Nephron progenitor cell (in vitro differentiated cells): ENCODE measurements around the gene FBXW5.
A peak's percentile ranks its signal among the peaks of the same experiment; 100 is the strongest.

Source experiments
- DNase-seq: peaks from one replicate; pipeline ENCODE4 v3.0.0; 2021
- H3K27ac Mint-ChIP-seq: 2 replicates; pipeline ENCODE4 v1.8.0; 2021; ENCODE audit warnings: mild to moderate bottlenecking, moderate library complexity, mixed read lengths
- H3K27me3 Mint-ChIP-seq: 2 replicates; pipeline ENCODE4 v1.8.0; 2021; ENCODE audit warnings: mild to moderate bottlenecking, low read depth, mixed read lengths; ENCODE audit not compliant: poor library complexity
- H3K36me3 Mint-ChIP-seq: 2 replicates; pipeline ENCODE4 v1.8.0; 2021; ENCODE audit warnings: low read depth, mixed read lengths
- H3K4me1 Mint-ChIP-seq: 2 replicates; pipeline ENCODE4 v1.8.0; 2021; ENCODE audit warnings: mixed read lengths
- H3K4me3 Mint-ChIP-seq: 2 replicates; pipeline ENCODE4 v1.8.0; 2021; ENCODE audit warnings: mild to moderate bottlenecking, moderate library complexity, mixed read lengths
- H3K9me3 Mint-ChIP-seq: 2 replicates; pipeline ENCODE4 v1.8.0; 2021; ENCODE audit warnings: mild to moderate bottlenecking, moderate library complexity, mixed read lengths
- CTCF ChIP-seq: fragments of 200-600 bp; sonication (generic); IDR thresholded peaks from 2 replicates; pipeline ENCODE4 v1.5.0; 2021; ENCODE audit warnings: antibody characterized with exemption

FBXW5 gene

GRCh38 chr9:136970361-136970760, 25.8 kb upstream of the FBXW5 start:
- no peaks in the 10 kb centered on the region for H3K36me3 Mint-ChIP-seq
- no peak for TF ChIP-seq CTCF
- H3K4me3 Mint-ChIP-seq: no peak overlapping the region
- peaks cover 22% of the 10 kb centered on the region for H3K27me3 Mint-ChIP-seq
- peaks cover 13% of the 10 kb centered on the region for H3K4me1 Mint-ChIP-seq
- H3K27ac Mint-ChIP-seq: no peak overlapping the region
- no peak for DNase-seq
- H3K9me3 Mint-ChIP-seq: no peaks in the 10 kb centered on the region

GRCh38 chr9:136969774-136970173, 25.2 kb upstream of the FBXW5 start:
- Mint-ChIP-seq H3K4me1 (peaks cover 12% of the 10 kb centered on the region), H3K9me3 (no peaks in the 10 kb centered on the region), H3K36me3 (no peaks in the 10 kb centered on the region), H3K4me3 (no peak overlapping the region), H3K27ac (no peak overlapping the region), H3K27me3 (peaks cover 21% of the 10 kb centered on the region)
- no peak for TF ChIP-seq CTCF
- no peak for DNase-seq

GRCh38 chr9:136969150-136969549, 24.6 kb upstream of the FBXW5 start:
- no peaks in the 10 kb centered on the region for H3K36me3 Mint-ChIP-seq
- no peak overlapping the region for H3K27ac Mint-ChIP-seq
- H3K27me3 Mint-ChIP-seq: peaks cover 17% of the 10 kb centered on the region
- DNase-seq: no peak
- peaks cover 16% of the 10 kb centered on the region for H3K4me1 Mint-ChIP-seq
- TF ChIP-seq CTCF: no peak
- no peak overlapping the region for H3K4me3 Mint-ChIP-seq
- no peaks in the 10 kb centered on the region for H3K9me3 Mint-ChIP-seq

- H3K27me3 Mint-ChIP-seq: peaks cover 12% of the 10 kb centered on the region
- H3K4me1 Mint-ChIP-seq: peaks cover 16% of the 10 kb centered on the region
- no peaks in the 10 kb centered on the region for H3K9me3 Mint-ChIP-seq
- H3K27ac Mint-ChIP-seq: no peak overlapping the region
- no peak for DNase-seq
- H3K36me3 Mint-ChIP-seq: no peaks in the 10 kb centered on the region
- H3K4me3 Mint-ChIP-seq: no peak overlapping the region
- no peak for TF ChIP-seq CTCF
These were observed 24.0 kb upstream of the FBXW5 start for GRCh38 chr9:136968333-136969127.

- H3K27me3 Mint-ChIP-seq: peaks cover 12% of the 10 kb centered on the region
- no peaks in the 10 kb centered on the region for H3K9me3 Mint-ChIP-seq
- H3K27ac Mint-ChIP-seq: no peak overlapping the region
- DNase-seq: no peak
- H3K36me3 Mint-ChIP-seq: no peaks in the 10 kb centered on the region
- no peak for TF ChIP-seq CTCF
- peak overlapping the region; percentile 56 for H3K4me3 Mint-ChIP-seq
- H3K4me1 Mint-ChIP-seq: peaks cover 21% of the 10 kb centered on the region
These were observed 21.4 kb upstream of the FBXW5 start for GRCh38 chr9:136965771-136966484.
